Fibroblast of the aortic adventitia (primary cell): ENCODE results near the gene SERINC2. TPM values are rescaled to one million over a fixed set of nuclear protein-coding genes. Genes with fewer than 3 reads are reported as not detected.

Experiments
- DNase-seq: peaks from one replicate; pipeline ENCODE4 v3.0.0-alpha.2; 2010; ENCODE audit warnings: low read depth
- H3K4me3 ChIP-seq: 2 replicates; pipeline ENCODE4 v1.5.1; 2011; ENCODE audit warnings: low read depth, mild to moderate bottlenecking, control low read depth, low read length, moderate library complexity
- total RNA-seq: library from RNA; depleted of rRNA; stranded (reverse); fragments of >200 nt; gene quantifications from 2 replicates; pipeline ENCODE4 v1.2.3, GENCODE V29; 2012; ENCODE audit warnings: low replicate concordance
- TF ChIP-seq, protein P1 (sequence below): IDR thresholded peaks from 2 replicates; pipeline ENCODE4 v1.5.1; 2011; ENCODE audit warnings: mild to moderate bottlenecking, low read length, control low read depth, inconsistent platforms; ENCODE audit not compliant: insufficient read depth

SERINC2 gene
- total RNA-seq, 1 donor: 5.4 TPM

DNA sequence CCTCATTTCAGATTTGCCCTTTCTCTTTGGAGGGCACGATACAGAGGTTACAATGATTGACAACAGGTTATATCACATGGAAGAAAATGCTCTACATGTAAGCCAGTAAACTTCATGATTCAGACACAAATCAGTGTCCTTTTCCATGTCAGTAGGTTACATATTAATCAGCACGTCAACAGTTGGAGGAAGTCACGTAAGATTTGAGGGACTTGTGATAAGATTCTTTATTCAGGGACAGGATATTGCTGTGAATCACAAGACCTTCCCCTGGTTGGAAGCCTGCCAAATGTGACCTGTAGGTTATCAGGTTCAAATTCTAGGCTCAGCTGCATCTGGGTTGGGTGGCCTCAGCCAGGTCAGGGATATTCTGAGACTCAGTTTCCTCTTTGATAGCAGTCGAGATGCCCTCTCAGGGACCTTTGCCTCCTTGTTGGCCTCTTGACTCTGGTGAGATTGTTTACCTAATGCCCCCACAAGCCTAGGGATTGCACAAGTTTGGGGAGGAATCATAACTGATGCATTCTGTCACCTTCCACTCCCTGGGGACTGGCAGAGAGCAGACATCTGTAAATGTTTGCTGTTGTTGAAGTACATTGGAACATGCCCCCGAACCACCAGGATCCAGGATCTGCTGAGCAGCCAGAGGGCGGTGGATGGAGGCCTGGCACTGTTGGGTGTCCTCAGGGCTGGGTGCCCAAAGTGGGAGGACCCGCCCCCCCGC is 31.9 kb downstream of the SERINC2 start:
- no peak overlapping the region for H3K4me3 ChIP-seq
- TF ChIP-seq, protein P1, sequence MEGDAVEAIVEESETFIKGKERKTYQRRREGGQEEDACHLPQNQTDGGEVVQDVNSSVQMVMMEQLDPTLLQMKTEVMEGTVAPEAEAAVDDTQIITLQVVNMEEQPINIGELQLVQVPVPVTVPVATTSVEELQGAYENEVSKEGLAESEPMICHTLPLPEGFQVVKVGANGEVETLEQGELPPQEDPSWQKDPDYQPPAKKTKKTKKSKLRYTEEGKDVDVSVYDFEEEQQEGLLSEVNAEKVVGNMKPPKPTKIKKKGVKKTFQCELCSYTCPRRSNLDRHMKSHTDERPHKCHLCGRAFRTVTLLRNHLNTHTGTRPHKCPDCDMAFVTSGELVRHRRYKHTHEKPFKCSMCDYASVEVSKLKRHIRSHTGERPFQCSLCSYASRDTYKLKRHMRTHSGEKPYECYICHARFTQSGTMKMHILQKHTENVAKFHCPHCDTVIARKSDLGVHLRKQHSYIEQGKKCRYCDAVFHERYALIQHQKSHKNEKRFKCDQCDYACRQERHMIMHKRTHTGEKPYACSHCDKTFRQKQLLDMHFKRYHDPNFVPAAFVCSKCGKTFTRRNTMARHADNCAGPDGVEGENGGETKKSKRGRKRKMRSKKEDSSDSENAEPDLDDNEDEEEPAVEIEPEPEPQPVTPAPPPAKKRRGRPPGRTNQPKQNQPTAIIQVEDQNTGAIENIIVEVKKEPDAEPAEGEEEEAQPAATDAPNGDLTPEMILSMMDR: no peak
- DNase-seq: no peak

DNA sequence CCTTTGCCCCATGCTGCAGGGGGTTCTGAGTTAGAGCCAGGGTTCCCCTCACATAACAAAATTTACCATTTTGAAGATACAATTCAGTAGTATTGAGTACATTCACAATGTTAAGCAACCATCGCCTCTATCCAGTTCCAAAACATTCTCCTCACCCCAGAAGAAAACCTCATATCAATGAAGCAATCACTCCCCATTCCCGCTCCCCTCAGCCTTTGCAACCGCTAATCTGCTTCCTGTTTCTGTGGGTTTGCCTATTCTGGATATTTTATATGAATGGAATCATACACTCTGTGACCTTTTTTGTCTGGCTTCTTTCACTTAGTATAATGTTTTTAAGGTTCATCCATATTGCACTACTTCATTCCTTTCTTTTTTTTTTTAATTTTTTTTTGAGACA is 32.9 kb downstream of the SERINC2 start:
- TF ChIP-seq, protein P1: no peak
- no peak overlapping the region for H3K4me3 ChIP-seq
- DNase-seq: no peak

DNA sequence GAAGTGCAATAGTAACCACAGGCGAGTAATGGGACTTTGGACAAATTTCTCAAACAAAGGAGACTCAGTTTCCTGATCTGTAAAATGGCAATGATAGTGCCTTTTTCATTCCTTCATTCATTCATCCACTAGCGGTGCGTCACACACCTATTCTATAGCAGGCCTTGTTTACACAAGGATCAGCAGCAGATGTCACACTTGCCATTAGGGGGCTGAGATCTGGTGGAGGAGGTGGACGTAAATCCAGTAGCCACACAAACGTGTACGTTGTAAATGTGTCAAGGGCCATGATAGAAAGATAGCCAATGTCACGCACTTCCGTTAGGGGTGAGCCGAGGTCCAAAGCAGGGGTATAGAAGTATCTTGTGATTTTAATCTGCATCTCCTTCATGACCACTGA is 34.2 kb downstream of the SERINC2 start:
- no peak overlapping the region for H3K4me3 ChIP-seq
- no peak for DNase-seq
- TF ChIP-seq, protein P1: no peak

DNA sequence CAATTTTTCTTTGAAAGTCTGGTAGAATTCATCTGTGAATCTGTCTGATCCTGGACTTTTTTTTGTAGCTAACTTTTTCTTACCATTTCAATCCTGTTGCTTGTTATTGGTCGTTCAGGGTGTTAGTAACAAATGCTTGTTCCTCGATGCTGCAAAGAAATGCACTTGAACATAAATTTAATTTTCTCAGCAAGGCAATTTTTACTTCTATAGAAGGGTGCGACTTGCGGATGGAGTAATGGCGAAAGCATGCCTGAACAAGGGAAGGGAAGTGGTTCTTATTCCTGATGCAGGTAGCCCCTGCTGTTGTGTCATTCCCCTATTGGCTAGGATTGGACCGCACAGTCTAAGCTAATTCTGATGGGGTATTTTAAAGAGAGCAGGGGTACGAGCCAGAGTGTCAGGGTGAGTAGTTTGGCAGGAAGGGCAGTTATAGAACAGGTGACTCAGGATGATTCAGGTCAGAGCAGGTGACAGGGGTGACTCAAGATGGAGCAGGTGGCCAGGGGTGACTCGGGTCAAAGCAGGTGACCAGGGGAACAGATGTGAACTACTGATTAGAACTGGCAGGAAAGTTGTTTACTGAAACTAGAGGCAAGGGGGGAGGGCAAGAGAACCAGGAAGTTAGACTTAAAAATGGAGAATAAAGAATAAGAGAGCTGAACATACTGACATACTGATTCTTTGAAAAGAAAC is 40.5 kb downstream of the SERINC2 start:
- TF ChIP-seq, protein P1: no peak
- DNase-seq: no peak
- no peak overlapping the region for H3K4me3 ChIP-seq

DNA sequence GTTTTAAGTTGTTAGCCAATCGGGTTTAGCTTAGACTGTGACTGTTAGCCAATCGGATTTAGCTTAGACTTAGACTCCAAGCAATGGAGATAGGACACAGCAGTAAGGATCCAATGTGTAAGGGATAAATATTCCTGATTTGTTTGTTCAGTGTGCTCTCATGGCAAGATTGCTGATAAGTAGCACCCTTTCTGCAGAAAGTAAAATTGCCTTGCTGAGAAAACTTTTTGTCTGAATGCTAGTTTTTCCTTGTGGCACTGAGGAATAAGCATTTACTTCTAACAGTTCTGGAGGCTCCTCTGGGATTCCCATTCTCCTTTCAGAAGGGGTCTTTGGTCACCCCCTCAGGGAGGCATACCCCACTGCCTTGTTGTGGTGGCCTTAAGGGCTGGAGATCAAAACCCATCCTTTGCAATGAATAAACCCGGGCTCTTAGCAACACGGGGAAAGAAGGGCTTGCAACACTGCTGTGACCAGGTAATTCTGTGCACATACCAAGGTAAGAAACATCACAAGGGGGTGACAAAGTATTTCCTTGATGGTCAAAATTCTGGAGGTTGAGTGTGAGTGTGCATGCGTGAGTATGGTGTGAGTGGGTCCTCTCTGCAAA is 45.4 kb downstream of the SERINC2 start:
- TF ChIP-seq, protein P1: no peak
- no peak for DNase-seq
- H3K4me3 ChIP-seq: no peak overlapping the region

DNA sequence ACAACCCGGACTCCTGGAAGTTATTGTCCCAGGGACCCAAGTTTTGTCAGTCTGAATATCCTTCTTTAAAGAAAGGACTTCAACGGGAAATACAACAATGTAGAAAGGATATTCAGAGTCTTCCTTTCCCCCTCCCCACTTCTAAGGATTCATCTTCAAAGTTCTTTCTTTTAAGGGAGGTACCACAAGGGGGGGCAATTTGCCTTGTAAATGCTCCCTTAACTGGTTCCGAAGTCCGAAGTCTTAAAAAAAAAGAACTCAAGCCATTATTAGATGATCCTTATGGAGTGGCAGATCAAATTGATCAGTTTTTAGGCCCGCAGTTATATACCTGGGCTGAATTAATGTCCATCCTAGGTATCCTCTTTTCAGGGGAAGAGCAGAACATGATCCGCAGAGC is 47.0 kb downstream of the SERINC2 start:
- DNase-seq: peak; percentile 58
- no peak overlapping the region for H3K4me3 ChIP-seq
- TF ChIP-seq, protein P1: peak; percentile 30
